Measurements from ENCODE around the gene ALDOC. TPM values are rescaled to one million over a fixed set of nuclear protein-coding genes. Genes with fewer than 3 reads are reported as not detected.
"Not testable (repeated sequence)": the region's sequence is repeated elsewhere in the genome, so short reads cannot be mapped to it uniquely, and the experiment has no call there.

The ALDOC gene
- total RNA-seq, 1 donor from 2014 or later, result 18.3 TPM

- H3K36me3 Mint-ChIP-seq (ENCODE audit: low read depth, unreplicated experiment), result peaks cover 19% of the 10 kb centered on the region
- peaks cover 7% of the 10 kb centered on the region for H3K4me1 Mint-ChIP-seq (ENCODE audit: unreplicated experiment)
- H3K27me3 Mint-ChIP-seq (ENCODE audit: unreplicated experiment), result peaks cover 8% of the 10 kb centered on the region
- no peak overlapping the region for H3K4me3 Mint-ChIP-seq (ENCODE audit: unreplicated experiment)
- H3K9me3 Mint-ChIP-seq (ENCODE audit: unreplicated experiment), result no peaks in the 10 kb centered on the region
- TF ChIP-seq, protein P1, sequence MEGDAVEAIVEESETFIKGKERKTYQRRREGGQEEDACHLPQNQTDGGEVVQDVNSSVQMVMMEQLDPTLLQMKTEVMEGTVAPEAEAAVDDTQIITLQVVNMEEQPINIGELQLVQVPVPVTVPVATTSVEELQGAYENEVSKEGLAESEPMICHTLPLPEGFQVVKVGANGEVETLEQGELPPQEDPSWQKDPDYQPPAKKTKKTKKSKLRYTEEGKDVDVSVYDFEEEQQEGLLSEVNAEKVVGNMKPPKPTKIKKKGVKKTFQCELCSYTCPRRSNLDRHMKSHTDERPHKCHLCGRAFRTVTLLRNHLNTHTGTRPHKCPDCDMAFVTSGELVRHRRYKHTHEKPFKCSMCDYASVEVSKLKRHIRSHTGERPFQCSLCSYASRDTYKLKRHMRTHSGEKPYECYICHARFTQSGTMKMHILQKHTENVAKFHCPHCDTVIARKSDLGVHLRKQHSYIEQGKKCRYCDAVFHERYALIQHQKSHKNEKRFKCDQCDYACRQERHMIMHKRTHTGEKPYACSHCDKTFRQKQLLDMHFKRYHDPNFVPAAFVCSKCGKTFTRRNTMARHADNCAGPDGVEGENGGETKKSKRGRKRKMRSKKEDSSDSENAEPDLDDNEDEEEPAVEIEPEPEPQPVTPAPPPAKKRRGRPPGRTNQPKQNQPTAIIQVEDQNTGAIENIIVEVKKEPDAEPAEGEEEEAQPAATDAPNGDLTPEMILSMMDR (IDR thresholded peaks at IDR 0.05; ENCODE audit: unreplicated experiment), result no peak
- no peak overlapping the region for H3K27ac Mint-ChIP-seq (ENCODE audit: unreplicated experiment)
- no peak for DNase-seq (ENCODE audit: low spot score)
These were observed 750 bp upstream of the ALDOC start for GRCh38 chr17:28577466-28577824.

DNA sequence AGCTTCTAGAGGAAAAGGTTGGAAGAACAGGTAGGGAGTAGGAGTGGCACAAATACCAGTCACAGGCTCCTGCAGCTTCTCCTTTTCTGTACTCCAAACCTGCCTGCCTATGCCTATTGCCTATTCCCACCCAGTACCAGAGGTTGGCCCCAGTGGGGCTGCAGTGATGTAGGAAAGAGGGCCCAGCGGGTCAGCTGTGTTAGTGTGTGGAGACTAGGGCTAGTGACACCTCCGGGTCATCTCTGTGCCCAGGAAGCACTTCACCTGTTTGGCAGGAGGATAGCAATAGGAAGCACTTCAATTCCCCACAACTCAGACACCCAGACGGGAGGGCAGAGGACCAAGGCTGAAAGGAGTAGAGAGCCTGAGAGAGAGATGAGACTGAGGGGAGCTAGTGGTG lies 679 bp downstream of the ALDOC start:
- peaks cover 19% of the 10 kb centered on the region for H3K36me3 Mint-ChIP-seq (ENCODE audit: low read depth, unreplicated experiment)
- H3K27ac Mint-ChIP-seq (ENCODE audit: unreplicated experiment); H3K9me3 Mint-ChIP-seq (ENCODE audit: unreplicated experiment); DNase-seq (ENCODE audit: low spot score); H3K27me3 Mint-ChIP-seq (ENCODE audit: unreplicated experiment); H3K4me1 Mint-ChIP-seq (ENCODE audit: unreplicated experiment): not testable (repeated sequence)
- peak overlapping the region; percentile 76 for H3K4me3 Mint-ChIP-seq (ENCODE audit: unreplicated experiment)

- no peak for DNase-seq (ENCODE audit: low spot score)
- no peak overlapping the region for H3K27ac Mint-ChIP-seq (ENCODE audit: unreplicated experiment)
- H3K4me1 Mint-ChIP-seq (ENCODE audit: unreplicated experiment), result peaks cover 11% of the 10 kb centered on the region
- TF ChIP-seq, protein P1 (IDR thresholded peaks at IDR 0.05; ENCODE audit: unreplicated experiment), result no peak
- peaks cover 15% of the 10 kb centered on the region for H3K36me3 Mint-ChIP-seq (ENCODE audit: low read depth, unreplicated experiment)
- peaks cover 8% of the 10 kb centered on the region for H3K27me3 Mint-ChIP-seq (ENCODE audit: unreplicated experiment)
- no peaks in the 10 kb centered on the region for H3K9me3 Mint-ChIP-seq (ENCODE audit: unreplicated experiment)
- H3K4me3 Mint-ChIP-seq (ENCODE audit: unreplicated experiment), result no peak overlapping the region
These were observed 1.4 kb downstream of the ALDOC start for GRCh38 chr17:28575126-28575795.

- Mint-ChIP-seq H3K4me3 (ENCODE audit: unreplicated experiment) (no peak overlapping the region), H3K4me1 (ENCODE audit: unreplicated experiment) (peaks cover 11% of the 10 kb centered on the region), H3K27ac (ENCODE audit: unreplicated experiment) (no peak overlapping the region), H3K36me3 (ENCODE audit: low read depth, unreplicated experiment) (peaks cover 11% of the 10 kb centered on the region), H3K9me3 (ENCODE audit: unreplicated experiment) (no peaks in the 10 kb centered on the region), H3K27me3 (ENCODE audit: unreplicated experiment) (peaks cover 8% of the 10 kb centered on the region)
- DNase-seq (ENCODE audit: low spot score), result no peak
- TF ChIP-seq, protein P1 (IDR thresholded peaks at IDR 0.05; ENCODE audit: unreplicated experiment), result no peak
These were observed 2.2 kb downstream of the ALDOC start for GRCh38 chr17:28574526-28574925.

DNA sequence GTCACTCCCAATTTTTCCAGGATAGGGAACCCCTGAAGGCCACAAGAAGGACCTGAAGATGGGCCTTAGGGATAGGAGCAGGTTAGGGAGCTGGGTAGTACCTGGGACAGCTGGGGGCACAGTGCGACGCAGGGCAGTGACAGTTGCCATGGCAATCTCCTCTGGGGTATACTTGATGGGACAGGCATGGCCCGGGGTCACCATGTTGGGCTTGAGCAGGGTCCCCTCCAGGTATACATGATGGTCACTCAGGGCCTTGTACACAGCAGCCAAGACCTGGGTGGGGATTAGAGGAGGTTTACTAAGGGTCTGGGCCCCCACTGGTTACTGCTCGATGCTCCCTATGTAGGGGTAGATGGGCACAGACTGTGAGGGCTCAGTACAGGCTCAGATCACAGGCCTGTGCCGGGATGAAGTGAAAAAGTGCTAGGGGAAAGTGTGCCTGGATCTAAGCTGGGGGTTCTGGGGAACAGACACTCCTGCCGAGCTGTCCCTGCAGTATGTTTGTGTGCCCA lies 2.7 kb downstream of the ALDOC start:
- TF ChIP-seq, protein P1 (IDR thresholded peaks at IDR 0.05; ENCODE audit: unreplicated experiment), result no peak
- no peak for DNase-seq (ENCODE audit: low spot score)
- no peak overlapping the region for H3K27ac Mint-ChIP-seq (ENCODE audit: unreplicated experiment)
- peaks cover 8% of the 10 kb centered on the region for H3K27me3 Mint-ChIP-seq (ENCODE audit: unreplicated experiment)
- H3K4me1 Mint-ChIP-seq (ENCODE audit: unreplicated experiment), result peaks cover 11% of the 10 kb centered on the region
- H3K9me3 Mint-ChIP-seq (ENCODE audit: unreplicated experiment), result no peaks in the 10 kb centered on the region
- H3K36me3 Mint-ChIP-seq (ENCODE audit: low read depth, unreplicated experiment), result peaks cover 11% of the 10 kb centered on the region
- H3K4me3 Mint-ChIP-seq (ENCODE audit: unreplicated experiment), result no peak overlapping the region

Data from endothelial cell (in vitro differentiated cells).